GM23248 (cell line): ENCODE measurements around the gene TSTD2. TPM values are rescaled to one million over a fixed set of nuclear protein-coding genes. Genes with fewer than 3 reads are reported as not detected.
A peak's percentile ranks its signal among the peaks of the same experiment; 100 is the strongest.

Source experiments
- DNase-seq: peaks from one replicate; pipeline ENCODE4 v3.0.0-alpha.2; 2015
- H2AFZ ChIP-seq: fragments of 200-600 bp; sonication (generic); 2 replicates; pipeline ENCODE4 v1.6.1; 2016; ENCODE audit warnings: antibody characterized with exemption
- H3F3A ChIP-seq: fragments of 200-600 bp; sonication (generic); 2 replicates; pipeline ENCODE4 v1.6.1; 2016; ENCODE audit warnings: mild to moderate bottlenecking, antibody characterized with exemption, mixed run types; ENCODE audit not compliant: insufficient read depth
- H3K27ac ChIP-seq: fragments of 200-600 bp; sonication (generic); 2 replicates; pipeline ENCODE4 v1.5.1; 2016; ENCODE audit warnings: mild to moderate bottlenecking
- H3K27me3 ChIP-seq: fragments of 200-600 bp; sonication (generic); replicated peaks from 2 replicates; pipeline ENCODE4 v1.6.1; 2016; ENCODE audit warnings: mild to moderate bottlenecking; ENCODE audit not compliant: insufficient read depth
- H3K36me3 ChIP-seq: fragments of 200-600 bp; sonication (generic); 2 replicates; pipeline ENCODE4 v1.6.1; 2016; ENCODE audit warnings: low read depth, mild to moderate bottlenecking
- H3K4me1 ChIP-seq: fragments of 200-600 bp; sonication (generic); 2 replicates; pipeline ENCODE4 v1.6.1; 2016; ENCODE audit warnings: mild to moderate bottlenecking; ENCODE audit not compliant: insufficient read depth
- H3K4me2 ChIP-seq: fragments of 200-600 bp; sonication (generic); one replicate; pipeline ENCODE4 v1.6.1; 2016; ENCODE audit warnings: mild to moderate bottlenecking; ENCODE audit not compliant: unreplicated experiment
- H3K4me3 ChIP-seq: fragments of 200-600 bp; sonication (generic); 2 replicates; pipeline ENCODE4 v1.5.1; 2016; ENCODE audit warnings: mild to moderate bottlenecking
- H3K79me2 ChIP-seq: fragments of 200-600 bp; sonication (generic); 2 replicates; pipeline ENCODE4 v1.6.1; 2016; ENCODE audit warnings: mild to moderate bottlenecking; ENCODE audit not compliant: insufficient read depth
- H3K9ac ChIP-seq: fragments of 200-600 bp; sonication (generic); 2 replicates; pipeline ENCODE4 v1.6.1; 2016; ENCODE audit warnings: mild to moderate bottlenecking
- H3K9me2 ChIP-seq: fragments of 200-600 bp; sonication (generic); 2 replicates; pipeline ENCODE4 v1.6.1; 2016; ENCODE audit warnings: mixed run types, mild to moderate bottlenecking, moderate library complexity; ENCODE audit not compliant: insufficient read depth
- H3K9me3 ChIP-seq: fragments of 200-600 bp; sonication (generic); one replicate; pipeline ENCODE4 v1.6.1; 2017; ENCODE audit warnings: low read depth
- H4K20me1 ChIP-seq: fragments of 200-600 bp; sonication (generic); 2 replicates; pipeline ENCODE4 v1.6.0; 2016; ENCODE audit not compliant: insufficient read depth
- EZH2 ChIP-seq: fragments of 200-600 bp; sonication (generic); IDR thresholded peaks from 2 replicates; pipeline ENCODE4 v1.6.1; 2018; ENCODE audit warnings: antibody characterized with exemption, mild to moderate bottlenecking; ENCODE audit not compliant: insufficient read depth, poor library complexity, severe bottlenecking
- EZH2phosphoT487 ChIP-seq: fragments of 200-600 bp; sonication (generic); IDR thresholded peaks from 2 replicates; pipeline ENCODE4 v1.6.1; 2018; ENCODE audit warnings: antibody characterized with exemption, moderate library complexity, mild to moderate bottlenecking, low read depth; ENCODE audit not compliant: insufficient read depth
- WGBS, 2 experiments: methylation state at CpG; one replicate each; pipeline ENCODE4 v1.1.6; 2015 to 2017; ENCODE audit warnings: low lambda C conversion rate in 2 of 2, low coverage in 1 of 2; ENCODE audit errors: missing lambda C conversion rate in 2 of 2; 5-methylcytosine and 5-hydroxymethylcytosine counted together
- in situ Hi-C: fragments of 300-500 bp; cut with MboI; formaldehyde crosslinking; loops from 2 replicates; pipeline ENCODE4 v1.15.0; 2020
- polyA plus RNA-seq: library from polyadenylated mRNA; unstranded; fragments of >200 nt; fragmentation: Nextera tagmentation; extraction: Ambion mirVana; gene quantifications from 2 replicates; pipeline ENCODE4 v1.2.1, GENCODE V29; 2016
- total RNA-seq: library from RNA; depleted of rRNA; stranded (reverse); fragments of >200 nt; shearing (Covaris generic); gene quantifications from 2 replicates; pipeline ENCODE4 v1.2.3, GENCODE V29; 2014

TSTD2 gene
- total and polyA plus RNA-seq, 2 experiments from 2014 or later = 7.6 to 13.9 TPM

DNA sequence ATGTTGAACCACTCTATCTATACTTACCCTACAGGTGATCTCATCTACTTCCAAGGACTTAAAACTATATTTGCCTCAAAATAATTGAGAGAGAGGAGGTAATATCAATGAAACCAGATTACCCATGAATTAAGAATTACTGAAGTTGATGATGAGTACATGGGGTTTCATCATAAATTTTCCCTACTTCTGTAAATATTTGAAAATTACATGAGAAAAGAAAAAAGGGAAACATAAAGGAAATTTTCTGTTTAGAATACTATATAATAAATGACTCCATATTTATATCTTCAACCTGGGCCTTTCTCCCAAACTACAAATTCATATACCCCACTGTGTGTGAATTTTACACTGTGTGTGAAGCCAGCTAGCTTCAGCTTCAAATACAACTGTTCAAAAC lies 2.6 kb downstream of the TSTD2 start:
- peaks cover under 1% of the 10 kb centered on the region; the same call in 1 of the 2 replicates for H3K36me3 ChIP-seq
- H3K79me2 ChIP-seq = peaks cover 76% of the 10 kb centered on the region
- no peaks in the 10 kb centered on the region for H3K9me2 ChIP-seq
- no peak overlapping the region for H2AFZ ChIP-seq
- no peaks in the 10 kb centered on the region for H3K9me3 ChIP-seq
- no peak overlapping the region for H3K27ac ChIP-seq
- no peaks in the 10 kb centered on the region; the same call in 1 of the 2 replicates for H4K20me1 ChIP-seq
- no peaks in the 10 kb centered on the region for H3K27me3 ChIP-seq
- DNase-seq = no peak
- TF ChIP-seq EZH2phosphoT487 (no peak), EZH2 (no peak)
- H3K4me1 ChIP-seq = peaks cover 22% of the 10 kb centered on the region
- no peak overlapping the region for H3K4me3 ChIP-seq
- H3K4me2 ChIP-seq = no peak overlapping the region
- H3K9ac ChIP-seq = no peak overlapping the region
- peaks cover 28% of the 10 kb centered on the region for H3F3A ChIP-seq
- in situ Hi-C loops = no loop called here

DNA sequence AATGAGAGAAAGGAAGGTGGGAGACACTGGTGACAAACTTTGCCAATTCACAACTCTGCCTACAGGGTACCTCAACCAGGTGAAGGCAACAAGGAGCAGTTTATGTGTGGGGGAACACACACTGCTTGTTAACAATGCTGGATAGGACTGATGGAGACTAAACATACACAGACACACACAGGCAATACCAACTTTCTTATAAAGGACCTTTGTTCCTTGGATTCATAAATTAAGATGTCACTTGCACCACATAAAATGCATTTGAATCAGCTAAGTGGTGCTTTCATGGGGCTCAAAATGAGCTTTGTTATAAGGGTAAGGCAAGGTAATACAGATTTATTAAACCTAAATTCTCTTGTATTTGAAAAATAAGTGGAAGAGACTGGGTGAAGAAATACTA lies 4.0 kb downstream of the TSTD2 start:
- Histone ChIP-seq H3K9ac (no peak overlapping the region), H3K36me3 (peaks cover 9% of the 10 kb centered on the region; the same call in 1 of the 2 replicates), H2AFZ (no peak overlapping the region), H3K27ac (no peak overlapping the region), H3K79me2 (peaks cover 61% of the 10 kb centered on the region), H3F3A (peaks cover 18% of the 10 kb centered on the region), H3K4me2 (no peak overlapping the region), H3K4me3 (no peak overlapping the region), H3K27me3 (no peaks in the 10 kb centered on the region), H3K9me3 (no peaks in the 10 kb centered on the region), H3K9me2 (no peaks in the 10 kb centered on the region), H4K20me1 (no peaks in the 10 kb centered on the region), H3K4me1 (peaks cover 13% of the 10 kb centered on the region)
- DNase-seq = no peak
- in situ Hi-C loops = no loop called here
- no peak for TF ChIP-seq EZH2phosphoT487
- TF ChIP-seq EZH2 = no peak

DNA sequence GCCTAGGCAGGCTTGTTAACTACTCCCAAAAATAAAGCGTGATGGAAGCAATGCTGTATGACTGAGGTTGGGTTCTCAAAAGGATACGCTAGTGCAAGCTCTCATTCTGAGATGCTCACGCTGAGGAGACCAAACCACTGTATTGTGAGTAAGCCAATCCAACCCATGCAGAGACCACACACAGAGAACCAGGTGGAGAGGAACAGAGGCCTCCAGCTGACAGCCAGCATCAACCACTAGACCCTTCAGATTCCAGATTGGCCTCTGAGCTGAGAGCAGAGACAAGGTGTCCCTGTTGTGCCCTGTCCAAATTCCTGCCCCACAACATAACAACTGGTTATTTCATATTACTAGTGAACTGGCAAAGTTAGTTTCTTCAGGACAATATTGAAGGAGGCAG lies 4.5 kb downstream of the TSTD2 start:
- no peaks in the 10 kb centered on the region for H3K9me3 ChIP-seq
- H4K20me1 ChIP-seq = no peaks in the 10 kb centered on the region
- H3K9me2 ChIP-seq = no peaks in the 10 kb centered on the region
- no peak overlapping the region for H3K4me3 ChIP-seq
- in situ Hi-C loops = no loop called here
- H3K36me3 ChIP-seq = peaks cover 9% of the 10 kb centered on the region; the same call in 1 of the 2 replicates
- 84 to 85% methylated on average over 3 of the region's 3 CpGs for WGBS, 2 experiments
- H3K9ac ChIP-seq = no peak overlapping the region
- H2AFZ ChIP-seq = no peak overlapping the region
- peaks cover 13% of the 10 kb centered on the region for H3K4me1 ChIP-seq
- H3K79me2 ChIP-seq = peaks cover 58% of the 10 kb centered on the region
- no peak for DNase-seq
- no peak overlapping the region for H3K4me2 ChIP-seq
- H3K27ac ChIP-seq = no peak overlapping the region
- peaks cover 15% of the 10 kb centered on the region for H3F3A ChIP-seq
- TF ChIP-seq EZH2 (no peak), EZH2phosphoT487 (no peak)
- no peaks in the 10 kb centered on the region for H3K27me3 ChIP-seq

DNA sequence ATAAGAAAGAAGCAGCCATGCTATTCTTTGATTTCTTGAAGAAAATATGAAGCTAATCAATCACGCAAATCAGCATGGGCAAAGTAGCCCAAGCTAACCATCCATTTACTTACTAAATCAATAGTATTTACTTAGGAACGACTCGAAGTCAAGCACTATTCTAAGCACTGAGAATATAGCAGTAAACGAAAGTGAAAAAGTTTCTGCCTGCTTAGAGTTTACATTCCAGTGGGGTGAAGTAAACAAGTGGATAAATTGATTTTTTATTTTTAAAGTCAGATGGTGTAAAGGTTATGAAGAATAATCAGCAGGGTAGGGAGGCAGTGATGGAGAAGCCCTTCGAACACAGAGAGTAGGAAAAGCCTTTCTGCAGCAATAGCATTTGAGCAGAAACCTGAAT lies 5.5 kb downstream of the TSTD2 start:
- H3K4me2 ChIP-seq = no peak overlapping the region
- no peak overlapping the region for H3K4me3 ChIP-seq
- H3K9ac ChIP-seq = no peak overlapping the region

DNA sequence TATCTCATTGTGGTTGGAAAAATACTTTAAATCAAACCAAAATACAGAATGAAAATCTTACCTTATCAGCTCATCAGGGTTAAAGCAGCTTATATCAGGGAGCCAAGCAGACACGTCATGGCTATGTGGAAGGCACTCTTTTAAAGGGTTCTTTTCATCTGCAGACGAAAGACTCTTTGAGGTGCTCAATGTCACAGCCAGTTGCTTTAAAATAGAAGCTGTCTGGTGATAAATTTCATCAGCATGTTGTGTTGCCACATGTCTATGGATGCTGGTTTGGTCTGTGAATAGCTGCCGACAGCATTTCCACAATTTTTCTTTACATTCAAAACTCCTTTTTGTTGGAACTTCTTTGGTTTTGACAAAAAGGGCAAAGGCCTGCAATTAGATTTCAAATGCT lies 7.5 kb downstream of the TSTD2 start:
- TF ChIP-seq EZH2phosphoT487 (no peak), EZH2 (no peak)
- in situ Hi-C loops = no loop called here
- DNase-seq = no peak
- Histone ChIP-seq H3K4me2 (no peak overlapping the region), H3K4me1 (0 out of 2 replicates have a peak, but pooled peaks cover 5% of the 10 kb centered on the region), H4K20me1 (no peaks in the 10 kb centered on the region), H3F3A (no peaks in the 10 kb centered on the region), H3K27me3 (no peaks in the 10 kb centered on the region), H3K4me3 (no peak overlapping the region), H3K9me3 (no peaks in the 10 kb centered on the region), H3K36me3 (peaks cover 9% of the 10 kb centered on the region; the same call in 1 of the 2 replicates), H3K27ac (no peak overlapping the region), H3K9ac (no peak overlapping the region), H3K9me2 (no peaks in the 10 kb centered on the region), H2AFZ (no peak overlapping the region), H3K79me2 (peaks cover 43% of the 10 kb centered on the region)
- 56 to 59% methylated on average over 3 of the region's 3 CpGs for WGBS, 2 experiments

More for the DNA sequence above, 5.5 kb downstream of the TSTD2 start:
- TF ChIP-seq EZH2 = no peak
- no peak for TF ChIP-seq EZH2phosphoT487
- peak; percentile 29 for DNase-seq
- Histone ChIP-seq H3K9me3 (no peaks in the 10 kb centered on the region), H2AFZ (no peak overlapping the region), H3K27me3 (no peaks in the 10 kb centered on the region), H3K36me3 (peaks cover 9% of the 10 kb centered on the region; the same call in 1 of the 2 replicates), H4K20me1 (no peaks in the 10 kb centered on the region), H3K27ac (no peak overlapping the region), H3F3A (peaks cover 13% of the 10 kb centered on the region), H3K9me2 (no peaks in the 10 kb centered on the region), H3K4me1 (peaks cover 13% of the 10 kb centered on the region), H3K79me2 (peaks cover 58% of the 10 kb centered on the region)
- WGBS, 2 experiments = 74 to 78% methylated on average over 5 of the region's 5 CpGs
- in situ Hi-C loops = no loop called here
